SK-N-SH (cell line): ENCODE data around the gene FZD4. TPM values are rescaled to one million over a fixed set of nuclear protein-coding genes. Genes with fewer than 3 reads are reported as not detected.
"Not testable (repeated sequence)": the region's sequence is repeated elsewhere in the genome, so short reads cannot be mapped to it uniquely, and the experiment has no call there.

Experiments
- CTCF ChIA-PET: fragments of 300-600, 350-600 bp; formaldehyde crosslinking; extraction: SDS; loops from one replicate; lab custom pipeline; 2021; lab: Yijun Ruan, JAX
- POLR2A ChIA-PET: fragments of 350-600 bp; sonication (Branson Sonifier 250); formaldehyde crosslinking; extraction: SDS; loops from one replicate; lab custom pipeline; 2020; ENCODE audit warnings: antibody characterized with exemption, inconsistent platforms; lab: Yijun Ruan, JAX
- DNase-seq: peaks from one replicate; pipeline ENCODE4 v3.0.0; 2012
- H2AFZ ChIP-seq: fragments of 200-600 bp; sonication (generic); 2 replicates; pipeline ENCODE4 v1.8.1; 2016; ENCODE audit warnings: antibody characterized with exemption, mild to moderate bottlenecking, low read depth
- H3F3A ChIP-seq: fragments of 200-600 bp; sonication (generic); replicated peaks from 2 replicates; pipeline ENCODE3; 2016; ENCODE audit warnings: antibody characterized with exemption, mild to moderate bottlenecking; ENCODE audit not compliant: insufficient read depth
- H3K27ac ChIP-seq, 2 experiments: fragments of 200-500 bp in 1 of 2; fragments of 200-600 bp in 1 of 2; sonication (Bioruptor generic) in 1 of 2; sonication (generic), shearing (Covaris generic) in 1 of 2; 2 replicates each; pipeline versions ENCODE4 v1.5.1 to v1.6.1; 2014 to 2016; ENCODE audit warnings: low read depth in 2 of 2, inconsistent platforms in 1 of 2, low read length in 1 of 2, mild to moderate bottlenecking in 1 of 2, mixed read lengths in 1 of 2
- H3K27me3 ChIP-seq: fragments of 200-600 bp; sonication (generic), shearing (Covaris generic); 2 replicates; pipeline ENCODE4 v1.6.1; 2016; ENCODE audit warnings: mixed run types; ENCODE audit not compliant: insufficient read depth
- H3K36me3 ChIP-seq, 2 experiments: fragments of 200-500 bp in 1 of 2; fragments of 200-600 bp in 1 of 2; sonication (Bioruptor generic) in 1 of 2; sonication (generic) in 1 of 2; replicated peaks in 1 of 2; 2 replicates each; pipeline versions ENCODE3 to v1.5.1; 2014 to 2016; ENCODE audit warnings: low read length in 1 of 2, mild to moderate bottlenecking in 1 of 2; ENCODE audit not compliant: insufficient read depth in 2 of 2, control insufficient read depth in 1 of 2
- H3K4me1 ChIP-seq, 2 experiments: fragments of 200-500 bp in 1 of 2; fragments of 200-600 bp in 1 of 2; sonication (Bioruptor generic) in 1 of 2; sonication (generic), shearing (Covaris generic) in 1 of 2; 2 replicates each; pipeline versions ENCODE4 v1.5.1 to v1.6.1; 2014 to 2016; ENCODE audit warnings: low read depth in 1 of 2, low read length in 1 of 2, mixed run types in 1 of 2; ENCODE audit not compliant: insufficient read depth in 2 of 2, control insufficient read depth in 1 of 2
- H3K4me2 ChIP-seq: fragments of 200-600 bp; sonication (generic), shearing (Covaris generic); 2 replicates; pipeline ENCODE4 v1.6.1; 2017; ENCODE audit warnings: mixed run types
- H3K4me3 ChIP-seq, 2 experiments: fragments of 200-500 bp in 1 of 2; fragments of 200-600 bp in 1 of 2; sonication (Bioruptor generic) in 1 of 2; sonication (generic), shearing (Covaris generic) in 1 of 2; 2 replicates each; pipeline versions ENCODE4 v1.5.1 to v1.8.1; 2014 to 2016; ENCODE audit warnings: low read depth in 2 of 2, inconsistent platforms in 1 of 2, low read length in 1 of 2, mild to moderate bottlenecking in 1 of 2, mixed read lengths in 1 of 2, moderate library complexity in 1 of 2
- H3K79me2 ChIP-seq: fragments of 200-600 bp; sonication (generic); 2 replicates; pipeline ENCODE4 v1.8.1; 2017; ENCODE audit warnings: mild to moderate bottlenecking; ENCODE audit not compliant: insufficient read depth
- H3K9ac ChIP-seq: fragments of 200-600 bp; sonication (generic); 2 replicates; pipeline ENCODE4 v1.6.1; 2017; ENCODE audit warnings: mixed run types
- H3K9me2 ChIP-seq: fragments of 200-600 bp; sonication (generic); 2 replicates; pipeline ENCODE4 v1.6.1; 2017; ENCODE audit warnings: mixed run types
- H3K9me3 ChIP-seq: fragments of 200-600 bp; sonication (generic); 2 replicates; pipeline ENCODE4 v1.6.1; 2017; ENCODE audit warnings: mixed run types, mild to moderate bottlenecking, moderate library complexity
- H4K20me1 ChIP-seq: fragments of 200-600 bp; sonication (generic); 2 replicates; pipeline ENCODE4 v1.6.1; 2017; ENCODE audit warnings: mild to moderate bottlenecking, mixed run types; ENCODE audit not compliant: insufficient read depth
- ELF1 ChIP-seq: IDR thresholded peaks from 2 replicates; pipeline ENCODE4 v1.4.0; 2012
- FOXJ3 ChIP-seq: sonication (generic); formaldehyde crosslinking; IDR thresholded peaks from 2 replicates; pipeline ENCODE4 v1.5.1; 2020; ENCODE audit warnings: mild to moderate bottlenecking, missing genetic modification reagents
- FOXM1 ChIP-seq: IDR thresholded peaks from 2 replicates; pipeline ENCODE4 v1.4.0; 2012; ENCODE audit warnings: low read depth, mild to moderate bottlenecking
- GATA2 ChIP-seq: sonication (generic); formaldehyde crosslinking; IDR thresholded peaks from 2 replicates; pipeline ENCODE4 v1.5.0; 2020; ENCODE audit warnings: mild to moderate bottlenecking, missing genetic modification reagents
- JUND ChIP-seq: IDR thresholded peaks from 2 replicates; pipeline ENCODE4 v1.4.0; 2012
- MAX ChIP-seq: IDR thresholded peaks from 2 replicates; pipeline ENCODE4 v1.4.0; 2012; ENCODE audit warnings: low read depth
- MEF2A ChIP-seq: IDR thresholded peaks from 2 replicates; pipeline ENCODE4 v1.4.0; 2012; ENCODE audit warnings: low read depth, borderline replicate concordance
- MXI1 ChIP-seq: IDR thresholded peaks from 2 replicates; pipeline ENCODE4 v1.6.1; 2012; ENCODE audit warnings: mild to moderate bottlenecking, low read depth, low read length, improper control_type of control experiment
- PBX3 ChIP-seq: IDR thresholded peaks from 2 replicates; pipeline ENCODE4; 2012
- POLR2AphosphoS5 ChIP-seq: IDR thresholded peaks from 2 replicates; pipeline ENCODE4 v1.6.1; 2012; ENCODE audit warnings: low read depth, low read length
- RAD21 ChIP-seq: IDR thresholded peaks from 2 replicates; pipeline ENCODE4 v1.6.1; 2012; ENCODE audit warnings: mild to moderate bottlenecking, low read length
- SIN3A ChIP-seq: IDR thresholded peaks from 2 replicates; pipeline ENCODE4 v1.6.1; 2012; ENCODE audit warnings: low read depth, mild to moderate bottlenecking, low read length, moderate library complexity, borderline replicate concordance
- TAF1 ChIP-seq: IDR thresholded peaks from 2 replicates; pipeline ENCODE4 v1.6.1; 2012; ENCODE audit warnings: low read depth, mild to moderate bottlenecking, low read length, moderate library complexity, borderline replicate concordance
- TEAD4 ChIP-seq: IDR thresholded peaks from 2 replicates; pipeline ENCODE4 v1.4.0; 2012; ENCODE audit warnings: mild to moderate bottlenecking, borderline replicate concordance; ENCODE audit not compliant: insufficient read depth
- USF1 ChIP-seq: IDR thresholded peaks from 2 replicates; pipeline ENCODE4 v1.4.0; 2012; ENCODE audit warnings: low read depth, borderline replicate concordance
- WGBS: methylation state at CpG from one replicate; pipeline ENCODE4 v1.1.6; 2017; ENCODE audit warnings: low lambda C conversion rate; 5-methylcytosine and 5-hydroxymethylcytosine counted together
- polyA plus RNA-seq, 3 experiments: library from polyadenylated mRNA; depleted of rRNA; stranded (reverse); fragments of >200 nt; gene quantifications; 2 replicates each; pipeline ENCODE4 v1.2.3, GENCODE V29; 2012
- TF ChIP-seq, protein P1 (sequence below): fragments of 200-600 bp; sonication (generic); IDR thresholded peaks from 2 replicates; pipeline ENCODE4 v1.6.1; 2017; ENCODE audit warnings: antibody characterized with exemption, mild to moderate bottlenecking, moderate library complexity
- TF ChIP-seq, protein P2 (sequence below): fragments of 150-350 bp; IDR thresholded peaks from 2 replicates; pipeline ENCODE4 v1.6.1; 2016; ENCODE audit warnings: mild to moderate bottlenecking, low read depth, low read length

The FZD4 gene
- polyA plus RNA-seq, 1 of the 3 experiments (the other 2 are of a cell fraction) = 0.72 TPM

DNA sequence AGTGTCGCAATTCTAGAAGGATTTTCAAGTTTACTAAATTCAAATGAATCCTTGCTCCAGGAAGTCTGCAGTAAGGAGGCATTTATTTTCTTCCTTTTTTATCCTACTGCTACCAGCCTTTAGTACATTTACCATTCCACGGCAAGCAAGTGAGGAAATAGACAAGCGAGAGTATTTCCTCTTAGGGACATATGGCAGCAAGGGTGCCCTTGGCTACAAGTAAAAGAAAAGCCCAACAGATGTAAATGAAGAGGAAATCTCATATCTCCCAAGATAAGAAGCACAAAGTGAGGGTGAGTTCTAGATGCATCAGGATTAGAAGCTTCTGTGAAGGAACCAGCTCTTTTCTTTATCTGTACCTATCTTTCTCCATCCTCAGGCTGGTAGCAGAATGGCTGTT lies 37.8 kb upstream of the FZD4 start:
- Histone ChIP-seq H4K20me1 (no peaks in the 10 kb centered on the region), H3K9me2 (no peaks in the 10 kb centered on the region), H3K79me2 (no peaks in the 10 kb centered on the region), H3K4me3 (no peak overlapping the region), H3K4me2 (no peak overlapping the region), H3K4me1 (peaks cover 0 to 44% of the 10 kb centered on the region in 2 experiments; a peak in 1 of 4 replicates), H3K9me3 (no peaks in the 10 kb centered on the region), H3K36me3 (no peaks in the 10 kb centered on the region), H3K27ac (no peak overlapping the region), H3K9ac (no peak overlapping the region), H3F3A (peaks cover 10% of the 10 kb centered on the region), H3K27me3 (no peaks in the 10 kb centered on the region), H2AFZ (no peak overlapping the region; the same call in 1 of the 2 replicates)
- no peak for DNase-seq
- WGBS = 90% methylated on average over 3 of the region's 3 CpGs
- ChIA-PET CTCF (interaction anchor here (0.8 to 1.1 kb wide), 2 partner anchors 54 to 297 kb away, joined by 3 to 4 read pairs; no protein-coding TSS in a partner anchor), POLR2A (no interaction called here)
- no peak for TF ChIP-seq MEF2A
- no peak for TF ChIP-seq TAF1
- no peak for TF ChIP-seq FOXJ3
- TF ChIP-seq TEAD4 = no peak
- TF ChIP-seq PBX3 = no peak
- no peak for TF ChIP-seq JUND
- TF ChIP-seq MAX = no peak
- TF ChIP-seq SIN3A = no peak
- TF ChIP-seq GATA2 = no peak
- TF ChIP-seq POLR2AphosphoS5 = no peak
- TF ChIP-seq, protein P1, sequence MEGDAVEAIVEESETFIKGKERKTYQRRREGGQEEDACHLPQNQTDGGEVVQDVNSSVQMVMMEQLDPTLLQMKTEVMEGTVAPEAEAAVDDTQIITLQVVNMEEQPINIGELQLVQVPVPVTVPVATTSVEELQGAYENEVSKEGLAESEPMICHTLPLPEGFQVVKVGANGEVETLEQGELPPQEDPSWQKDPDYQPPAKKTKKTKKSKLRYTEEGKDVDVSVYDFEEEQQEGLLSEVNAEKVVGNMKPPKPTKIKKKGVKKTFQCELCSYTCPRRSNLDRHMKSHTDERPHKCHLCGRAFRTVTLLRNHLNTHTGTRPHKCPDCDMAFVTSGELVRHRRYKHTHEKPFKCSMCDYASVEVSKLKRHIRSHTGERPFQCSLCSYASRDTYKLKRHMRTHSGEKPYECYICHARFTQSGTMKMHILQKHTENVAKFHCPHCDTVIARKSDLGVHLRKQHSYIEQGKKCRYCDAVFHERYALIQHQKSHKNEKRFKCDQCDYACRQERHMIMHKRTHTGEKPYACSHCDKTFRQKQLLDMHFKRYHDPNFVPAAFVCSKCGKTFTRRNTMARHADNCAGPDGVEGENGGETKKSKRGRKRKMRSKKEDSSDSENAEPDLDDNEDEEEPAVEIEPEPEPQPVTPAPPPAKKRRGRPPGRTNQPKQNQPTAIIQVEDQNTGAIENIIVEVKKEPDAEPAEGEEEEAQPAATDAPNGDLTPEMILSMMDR = no peak
- TF ChIP-seq MXI1 = no peak
- no peak for TF ChIP-seq FOXM1
- no peak for TF ChIP-seq USF1
- no peak for TF ChIP-seq ELF1
- TF ChIP-seq RAD21 = no peak
- TF ChIP-seq, protein P2, sequence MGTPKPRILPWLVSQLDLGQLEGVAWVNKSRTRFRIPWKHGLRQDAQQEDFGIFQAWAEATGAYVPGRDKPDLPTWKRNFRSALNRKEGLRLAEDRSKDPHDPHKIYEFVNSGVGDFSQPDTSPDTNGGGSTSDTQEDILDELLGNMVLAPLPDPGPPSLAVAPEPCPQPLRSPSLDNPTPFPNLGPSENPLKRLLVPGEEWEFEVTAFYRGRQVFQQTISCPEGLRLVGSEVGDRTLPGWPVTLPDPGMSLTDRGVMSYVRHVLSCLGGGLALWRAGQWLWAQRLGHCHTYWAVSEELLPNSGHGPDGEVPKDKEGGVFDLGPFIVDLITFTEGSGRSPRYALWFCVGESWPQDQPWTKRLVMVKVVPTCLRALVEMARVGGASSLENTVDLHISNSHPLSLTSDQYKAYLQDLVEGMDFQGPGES = no peak

DNA sequence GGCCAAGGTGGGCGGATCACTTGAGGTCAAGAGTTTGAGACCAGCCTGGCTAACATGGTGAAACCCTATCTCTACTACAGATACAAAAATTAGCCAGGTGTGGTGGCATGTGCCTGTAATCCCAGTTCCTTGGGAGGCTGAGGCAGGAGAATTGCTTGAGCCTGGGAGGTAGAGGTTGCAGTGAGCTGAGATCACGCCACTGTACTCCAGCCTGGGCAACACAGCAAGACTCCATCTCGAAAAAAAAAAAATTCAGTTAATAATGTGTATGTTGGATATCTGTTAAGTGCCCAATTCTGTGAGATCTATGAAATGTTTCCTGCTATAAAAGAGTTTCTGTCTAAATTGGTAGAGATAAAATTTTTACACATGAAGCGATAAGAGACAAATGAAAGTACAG lies 37.1 kb upstream of the FZD4 start:
- H3K9me3 ChIP-seq, POLR2A ChIA-PET, H3K27me3 ChIP-seq, DNase-seq, H3K79me2 ChIP-seq, H3K4me3 ChIP-seq, H2AFZ ChIP-seq, H4K20me1 ChIP-seq, H3K27ac ChIP-seq, H3K9ac ChIP-seq, H3K4me2 ChIP-seq, H3K9me2 ChIP-seq, H3K36me3 ChIP-seq, CTCF ChIA-PET: not testable (repeated sequence)
- peaks cover 0 to 44% of the 10 kb centered on the region in 2 experiments; a peak in 1 of 4 replicates for H3K4me1 ChIP-seq
- H3F3A ChIP-seq = peaks cover 10% of the 10 kb centered on the region
- 92% methylated on average over 4 of the region's 4 CpGs for WGBS
